HG03175 (cell line): Measurements from ENCODE around the gene NXN.
"Not testable (repeated sequence)": the region's sequence is repeated elsewhere in the genome, so short reads cannot be mapped to it uniquely, and the experiment has no call there.

Experiments used
- ATAC-seq: cut with Tn5 transposase; IDR thresholded peaks from one replicate; pipeline ENCODE4 v1.9.1; 2021; ENCODE audit warnings: mild to moderate bottlenecking, moderate library complexity; ENCODE audit not compliant: unreplicated experiment

Gene NXN

DNA sequence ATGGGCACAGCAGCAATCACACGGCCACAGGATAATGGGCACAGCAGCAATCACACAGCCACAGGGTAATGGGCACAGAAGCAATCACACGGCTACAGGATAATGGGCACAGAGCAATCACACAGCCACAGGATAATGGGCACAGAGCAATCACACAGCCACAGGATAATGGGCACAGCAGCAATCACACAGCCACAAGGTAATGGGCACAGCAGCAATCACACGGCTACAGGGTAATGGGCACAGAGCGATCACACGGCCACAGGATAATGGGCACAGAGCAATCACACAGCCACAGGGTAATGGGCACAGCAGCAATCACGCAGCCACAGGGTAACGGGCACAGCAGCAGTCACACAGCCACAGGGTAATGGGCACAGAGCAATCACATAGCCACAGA, 230.2 kb downstream of the NXN start:
- not testable (repeated sequence) for ATAC-seq
